Measurements from ENCODE around the gene ZC3H4.

The ZC3H4 gene

GRCh38 chr19:47125669-47125938 is 12.0 kb upstream of the ZC3H4 start:
- Mint-ChIP-seq H3K27ac (no peak overlapping the region), H3K4me3 (no peak overlapping the region), H3K9me3 (peaks cover 16% of the 10 kb centered on the region), H3K4me1 (peaks cover 18% of the 10 kb centered on the region), H3K27me3 (ENCODE audit: low read depth, poor library complexity) (peaks cover 13% of the 10 kb centered on the region), H3K36me3 (ENCODE audit: low read depth) (peaks cover 7% of the 10 kb centered on the region)
- TF ChIP-seq CTCF (IDR thresholded peaks at IDR 0.05) = no peak
- DNase-seq = no peak

- Mint-ChIP-seq H3K4me3 (no peak overlapping the region), H3K27me3 (ENCODE audit: low read depth, poor library complexity) (peaks cover 8% of the 10 kb centered on the region), H3K9me3 (peaks cover 11% of the 10 kb centered on the region), H3K36me3 (ENCODE audit: low read depth) (peaks cover 2% of the 10 kb centered on the region), H3K4me1 (peaks cover 18% of the 10 kb centered on the region), H3K27ac (no peak overlapping the region)
- TF ChIP-seq CTCF (IDR thresholded peaks at IDR 0.05) = peak; percentile 69
- DNase-seq = no peak
Measured at GRCh38 chr19:47124937-47125668, 11.5 kb upstream of the ZC3H4 start.

- Mint-ChIP-seq H3K36me3 (ENCODE audit: low read depth) (no peaks in the 10 kb centered on the region), H3K27ac (no peak overlapping the region), H3K9me3 (peaks cover 4% of the 10 kb centered on the region), H3K4me1 (peaks cover 18% of the 10 kb centered on the region), H3K4me3 (no peak overlapping the region), H3K27me3 (ENCODE audit: low read depth, poor library complexity) (peaks cover 8% of the 10 kb centered on the region)
- TF ChIP-seq CTCF (IDR thresholded peaks at IDR 0.05) = no peak
- no peak for DNase-seq
Measured at GRCh38 chr19:47123406-47123805, 9.8 kb upstream of the ZC3H4 start.

GRCh38 chr19:47122359-47123335 is 9.1 kb upstream of the ZC3H4 start:
- no peak for DNase-seq

GRCh38 chr19:47120470-47121067 is 7.0 kb upstream of the ZC3H4 start:
- no peak overlapping the region for H3K27ac Mint-ChIP-seq
- H3K27me3 Mint-ChIP-seq (ENCODE audit: low read depth, poor library complexity) = no peaks in the 10 kb centered on the region
- TF ChIP-seq CTCF (IDR thresholded peaks at IDR 0.05) = no peak
- H3K4me3 Mint-ChIP-seq = no peak overlapping the region
- peaks cover 18% of the 10 kb centered on the region for H3K4me1 Mint-ChIP-seq
- no peaks in the 10 kb centered on the region for H3K36me3 Mint-ChIP-seq (ENCODE audit: low read depth)
- DNase-seq = no peak
- H3K9me3 Mint-ChIP-seq = no peaks in the 10 kb centered on the region

More at GRCh38 chr19:47122359-47123335, 9.1 kb upstream of the ZC3H4 start:
- no peaks in the 10 kb centered on the region for H3K36me3 Mint-ChIP-seq (ENCODE audit: low read depth)
- H3K4me3 Mint-ChIP-seq = no peak overlapping the region
- H3K9me3 Mint-ChIP-seq = no peaks in the 10 kb centered on the region
- H3K4me1 Mint-ChIP-seq = peaks cover 18% of the 10 kb centered on the region
- peak overlapping the region; percentile 66 for H3K27ac Mint-ChIP-seq
- TF ChIP-seq CTCF (IDR thresholded peaks at IDR 0.05) = no peak
- H3K27me3 Mint-ChIP-seq (ENCODE audit: low read depth, poor library complexity) = peaks cover 5% of the 10 kb centered on the region
